ENCODE measurements around the gene RGS10. TPM values are rescaled to one million over a fixed set of nuclear protein-coding genes. Genes with fewer than 3 reads are reported as not detected.

The RGS10 gene
- total and polyA plus RNA-seq, 2 experiments from 2014 or later = 16.8 to 26.8 TPM

DNA sequence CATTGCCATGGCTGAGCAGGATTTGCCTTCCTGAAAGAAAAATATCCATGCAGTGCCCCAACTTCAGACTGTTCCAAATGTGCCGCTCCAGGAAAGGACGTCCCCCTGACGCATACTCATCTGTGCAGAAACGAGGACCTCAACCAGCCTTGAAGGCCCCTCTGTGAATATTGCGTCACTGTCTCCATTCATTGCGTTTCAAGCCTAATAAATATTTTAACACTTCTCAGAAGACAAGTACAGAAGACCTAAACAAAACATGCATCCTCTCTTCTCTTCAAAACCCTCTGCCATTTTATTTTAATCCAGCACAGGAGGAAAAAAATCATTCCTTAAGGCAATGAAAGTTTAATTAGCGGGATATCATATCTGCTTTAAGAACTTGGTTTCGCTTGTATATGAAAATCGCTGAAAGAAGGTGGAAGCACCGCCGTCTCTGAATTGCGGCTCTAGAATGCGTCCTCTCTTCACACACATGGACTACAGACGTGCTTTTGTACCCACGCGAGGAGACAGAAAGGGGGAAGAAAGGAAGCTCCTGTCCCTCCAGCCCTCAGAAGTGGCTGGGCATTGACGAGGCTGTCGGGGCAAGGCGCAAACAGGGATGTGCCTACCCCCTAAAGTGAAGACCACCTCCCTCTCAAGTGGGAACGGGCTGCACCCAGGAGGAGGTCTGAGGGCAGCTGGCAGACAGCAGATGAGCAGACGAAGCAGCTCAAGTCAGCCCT is 36.8 kb downstream of the RGS10 start:
- ATAC-seq (no peak), DNase-seq (ENCODE audit: low spot score) (no peak)
- H3K36me3 Mint-ChIP-seq (ENCODE audit: low read depth) = no peaks in the 10 kb centered on the region
- no peaks in the 10 kb centered on the region for H3K36me3 ChIP-seq (ENCODE audit: insufficient read depth)
- no peak overlapping the region for H2AFZ ChIP-seq
- no peak overlapping the region for H3K4me3 Mint-ChIP-seq
- no peaks in the 10 kb centered on the region for H3K79me2 ChIP-seq (replicated peaks; ENCODE audit: insufficient read depth)
- no peaks in the 10 kb centered on the region; the same call in 2 of the 3 replicates for H3K9me3 Mint-ChIP-seq
- H3K27me3 Mint-ChIP-seq (ENCODE audit: insufficient read depth, low read depth, poor library complexity) = peaks cover 4% of the 10 kb centered on the region
- TF ChIP-seq EZH2 (IDR thresholded peaks at IDR 0.05; ENCODE audit: low read depth, unreplicated experiment) (no peak), CREB1 (CRISPR knock-in tag; IDR thresholded peaks at IDR 0.05; ENCODE audit: low read depth) (no peak), ZNF331 (CRISPR knock-in tag; IDR thresholded peaks at IDR 0.05; ENCODE audit: low read depth) (no peak), REST (IDR thresholded peaks at IDR 0.05; ENCODE audit: unreplicated experiment) (no peak), STAT1 (IDR thresholded peaks at IDR 0.05; ENCODE audit: unreplicated experiment) (no peak), NANOG (IDR thresholded peaks at IDR 0.05; ENCODE audit: borderline replicate concordance) (no peak), JUNB (IDR thresholded peaks at IDR 0.05; ENCODE audit: unreplicated experiment) (no peak), POLR2AphosphoS5 (IDR thresholded peaks at IDR 0.05; ENCODE audit: low read depth) (no peak), EZH2phosphoT487 (IDR thresholded peaks at IDR 0.05; ENCODE audit: unreplicated experiment) (no peak), ZNF114 (CRISPR knock-in tag; IDR thresholded peaks at IDR 0.05) (no peak)
- TF ChIP-seq, protein P1, sequence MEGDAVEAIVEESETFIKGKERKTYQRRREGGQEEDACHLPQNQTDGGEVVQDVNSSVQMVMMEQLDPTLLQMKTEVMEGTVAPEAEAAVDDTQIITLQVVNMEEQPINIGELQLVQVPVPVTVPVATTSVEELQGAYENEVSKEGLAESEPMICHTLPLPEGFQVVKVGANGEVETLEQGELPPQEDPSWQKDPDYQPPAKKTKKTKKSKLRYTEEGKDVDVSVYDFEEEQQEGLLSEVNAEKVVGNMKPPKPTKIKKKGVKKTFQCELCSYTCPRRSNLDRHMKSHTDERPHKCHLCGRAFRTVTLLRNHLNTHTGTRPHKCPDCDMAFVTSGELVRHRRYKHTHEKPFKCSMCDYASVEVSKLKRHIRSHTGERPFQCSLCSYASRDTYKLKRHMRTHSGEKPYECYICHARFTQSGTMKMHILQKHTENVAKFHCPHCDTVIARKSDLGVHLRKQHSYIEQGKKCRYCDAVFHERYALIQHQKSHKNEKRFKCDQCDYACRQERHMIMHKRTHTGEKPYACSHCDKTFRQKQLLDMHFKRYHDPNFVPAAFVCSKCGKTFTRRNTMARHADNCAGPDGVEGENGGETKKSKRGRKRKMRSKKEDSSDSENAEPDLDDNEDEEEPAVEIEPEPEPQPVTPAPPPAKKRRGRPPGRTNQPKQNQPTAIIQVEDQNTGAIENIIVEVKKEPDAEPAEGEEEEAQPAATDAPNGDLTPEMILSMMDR (conservative IDR thresholded peaks at IDR 0.05; ENCODE audit: low read depth in 2 of 2) = no peak
- TF ChIP-seq, protein P2, sequence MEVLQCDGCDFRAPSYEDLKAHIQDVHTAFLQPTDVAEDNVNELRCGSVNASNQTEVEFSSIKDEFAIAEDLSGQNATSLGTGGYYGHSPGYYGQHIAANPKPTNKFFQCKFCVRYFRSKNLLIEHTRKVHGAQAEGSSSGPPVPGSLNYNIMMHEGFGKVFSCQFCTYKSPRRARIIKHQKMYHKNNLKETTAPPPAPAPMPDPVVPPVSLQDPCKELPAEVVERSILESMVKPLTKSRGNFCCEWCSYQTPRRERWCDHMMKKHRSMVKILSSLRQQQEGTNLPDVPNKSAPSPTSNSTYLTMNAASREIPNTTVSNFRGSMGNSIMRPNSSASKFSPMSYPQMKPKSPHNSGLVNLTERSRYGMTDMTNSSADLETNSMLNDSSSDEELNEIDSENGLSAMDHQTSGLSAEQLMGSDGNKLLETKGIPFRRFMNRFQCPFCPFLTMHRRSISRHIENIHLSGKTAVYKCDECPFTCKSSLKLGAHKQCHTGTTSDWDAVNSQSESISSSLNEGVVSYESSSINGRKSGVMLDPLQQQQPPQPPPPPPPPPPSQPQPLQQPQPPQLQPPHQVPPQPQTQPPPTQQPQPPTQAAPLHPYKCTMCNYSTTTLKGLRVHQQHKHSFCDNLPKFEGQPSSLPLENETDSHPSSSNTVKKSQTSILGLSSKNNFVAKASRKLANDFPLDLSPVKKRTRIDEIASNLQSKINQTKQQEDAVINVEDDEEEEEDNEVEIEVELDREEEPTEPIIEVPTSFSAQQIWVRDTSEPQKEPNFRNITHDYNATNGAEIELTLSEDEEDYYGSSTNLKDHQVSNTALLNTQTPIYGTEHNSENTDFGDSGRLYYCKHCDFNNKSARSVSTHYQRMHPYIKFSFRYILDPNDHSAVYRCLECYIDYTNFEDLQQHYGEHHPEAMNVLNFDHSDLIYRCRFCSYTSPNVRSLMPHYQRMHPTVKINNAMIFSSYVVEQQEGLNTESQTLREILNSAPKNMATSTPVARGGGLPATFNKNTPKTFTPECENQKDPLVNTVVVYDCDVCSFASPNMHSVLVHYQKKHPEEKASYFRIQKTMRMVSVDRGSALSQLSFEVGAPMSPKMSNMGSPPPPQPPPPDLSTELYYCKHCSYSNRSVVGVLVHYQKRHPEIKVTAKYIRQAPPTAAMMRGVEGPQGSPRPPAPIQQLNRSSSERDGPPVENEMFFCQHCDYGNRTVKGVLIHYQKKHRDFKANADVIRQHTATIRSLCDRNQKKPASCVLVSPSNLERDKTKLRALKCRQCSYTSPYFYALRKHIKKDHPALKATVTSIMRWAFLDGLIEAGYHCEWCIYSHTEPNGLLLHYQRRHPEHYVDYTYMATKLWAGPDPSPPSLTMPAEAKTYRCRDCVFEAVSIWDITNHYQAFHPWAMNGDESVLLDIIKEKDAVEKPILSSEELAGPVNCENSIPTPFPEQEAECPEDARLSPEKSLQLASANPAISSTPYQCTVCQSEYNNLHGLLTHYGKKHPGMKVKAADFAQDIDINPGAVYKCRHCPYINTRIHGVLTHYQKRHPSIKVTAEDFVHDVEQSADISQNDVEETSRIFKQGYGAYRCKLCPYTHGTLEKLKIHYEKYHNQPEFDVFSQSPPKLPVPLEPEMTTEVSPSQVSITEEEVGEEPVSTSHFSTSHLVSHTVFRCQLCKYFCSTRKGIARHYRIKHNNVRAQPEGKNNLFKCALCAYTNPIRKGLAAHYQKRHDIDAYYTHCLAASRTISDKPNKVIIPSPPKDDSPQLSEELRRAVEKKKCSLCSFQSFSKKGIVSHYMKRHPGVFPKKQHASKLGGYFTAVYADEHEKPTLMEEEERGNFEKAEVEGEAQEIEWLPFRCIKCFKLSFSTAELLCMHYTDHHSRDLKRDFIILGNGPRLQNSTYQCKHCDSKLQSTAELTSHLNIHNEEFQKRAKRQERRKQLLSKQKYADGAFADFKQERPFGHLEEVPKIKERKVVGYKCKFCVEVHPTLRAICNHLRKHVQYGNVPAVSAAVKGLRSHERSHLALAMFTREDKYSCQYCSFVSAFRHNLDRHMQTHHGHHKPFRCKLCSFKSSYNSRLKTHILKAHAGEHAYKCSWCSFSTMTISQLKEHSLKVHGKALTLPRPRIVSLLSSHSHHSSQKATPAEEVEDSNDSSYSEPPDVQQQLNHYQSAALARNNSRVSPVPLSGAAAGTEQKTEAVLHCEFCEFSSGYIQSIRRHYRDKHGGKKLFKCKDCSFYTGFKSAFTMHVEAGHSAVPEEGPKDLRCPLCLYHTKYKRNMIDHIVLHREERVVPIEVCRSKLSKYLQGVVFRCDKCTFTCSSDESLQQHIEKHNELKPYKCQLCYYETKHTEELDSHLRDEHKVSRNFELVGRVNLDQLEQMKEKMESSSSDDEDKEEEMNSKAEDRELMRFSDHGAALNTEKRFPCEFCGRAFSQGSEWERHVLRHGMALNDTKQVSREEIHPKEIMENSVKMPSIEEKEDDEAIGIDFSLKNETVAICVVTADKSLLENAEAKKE (CRISPR knock-in tag; IDR thresholded peaks at IDR 0.05) = no peak
- TF ChIP-seq, protein P3, sequence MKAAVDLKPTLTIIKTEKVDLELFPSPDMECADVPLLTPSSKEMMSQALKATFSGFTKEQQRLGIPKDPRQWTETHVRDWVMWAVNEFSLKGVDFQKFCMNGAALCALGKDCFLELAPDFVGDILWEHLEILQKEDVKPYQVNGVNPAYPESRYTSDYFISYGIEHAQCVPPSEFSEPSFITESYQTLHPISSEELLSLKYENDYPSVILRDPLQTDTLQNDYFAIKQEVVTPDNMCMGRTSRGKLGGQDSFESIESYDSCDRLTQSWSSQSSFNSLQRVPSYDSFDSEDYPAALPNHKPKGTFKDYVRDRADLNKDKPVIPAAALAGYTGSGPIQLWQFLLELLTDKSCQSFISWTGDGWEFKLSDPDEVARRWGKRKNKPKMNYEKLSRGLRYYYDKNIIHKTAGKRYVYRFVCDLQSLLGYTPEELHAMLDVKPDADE (IDR thresholded peaks at IDR 0.05) = no peak
- no peaks in the 10 kb centered on the region for H3K9me2 ChIP-seq (ENCODE audit: insufficient read depth)
- peaks cover 8% of the 10 kb centered on the region for H3K4me1 Mint-ChIP-seq
- no peak overlapping the region for H3K27ac ChIP-seq (ENCODE audit: low read depth)
- peak overlapping the region; percentile 20; the same call in 1 of the 2 replicates for H3K27ac Mint-ChIP-seq
- no peak overlapping the region for H3K4me3 ChIP-seq
- no peaks in the 10 kb centered on the region for H3F3A ChIP-seq (replicated peaks; ENCODE audit: low read depth)
- H3K27me3 ChIP-seq (ENCODE audit: insufficient read depth) = no peaks in the 10 kb centered on the region
- H4K20me1 ChIP-seq (replicated peaks; ENCODE audit: insufficient read depth) = no peaks in the 10 kb centered on the region
- no peaks in the 10 kb centered on the region for H3K4me1 ChIP-seq (ENCODE audit: insufficient read depth)
- H3K4me2 ChIP-seq = no peak overlapping the region
